Testis (tissue), 2 donors: ENCODE results near the gene EPB41L4A.

Experiments
- CTCF ChIP-seq, 3 experiments: fragments of 450-650 bp in 2 of 3; fragments of 200-600 bp in 1 of 3; sonication (generic) in 1 of 3; IDR thresholded peaks; one replicate each; pipeline ENCODE4 v1.5.1; 2016 to 2019; ENCODE audit warnings: antibody characterized with exemption in 3 of 3, mild to moderate bottlenecking in 2 of 3, moderate library complexity in 1 of 3
- POLR2A ChIP-seq: fragments of 450-650 bp; IDR thresholded peaks from one replicate; pipeline ENCODE4 v1.6.1; 2017; ENCODE audit warnings: antibody characterized with exemption, mild to moderate bottlenecking, moderate library complexity

GRCh38 chr5:112417931-112418658 is 982 bp downstream of the EPB41L4A start:
- TF ChIP-seq POLR2A (no peak), CTCF (IDR thresholded peaks at IDR 0.05) (no peak)
